Activated CD4-positive, alpha-beta T cell treated with anti-CD3 and anti-CD28 coated beads, Interleukin-2, amount 10 ng/mL, durations not matched to agents 24 days and 14 days (primary cell): ENCODE data around the gene FANCD2OS. TPM values are rescaled to one million over a fixed set of nuclear protein-coding genes. Genes with fewer than 3 reads are reported as not detected.
"Not testable (repeated sequence)": the region's sequence is repeated elsewhere in the genome, so short reads cannot be mapped to it uniquely, and the experiment has no call there.

Experiments
- DNase-seq: peaks from one replicate; pipeline ENCODE4 v3.0.0; 2022
- H3K27ac Mint-ChIP-seq: one replicate; pipeline ENCODE4 v1.8.0; 2022; ENCODE audit warnings: mild to moderate bottlenecking, mixed read lengths
- H3K27me3 Mint-ChIP-seq: one replicate; pipeline ENCODE4 v1.8.0; 2022; ENCODE audit warnings: mixed read lengths
- H3K36me3 Mint-ChIP-seq: one replicate; pipeline ENCODE4 v1.8.0; 2022; ENCODE audit warnings: low read depth, mild to moderate bottlenecking, mixed read lengths
- H3K4me1 Mint-ChIP-seq: one replicate; pipeline ENCODE4 v1.8.0; 2021; ENCODE audit warnings: mixed read lengths
- H3K4me3 Mint-ChIP-seq: one replicate; pipeline ENCODE4 v1.8.0; 2022; ENCODE audit warnings: mild to moderate bottlenecking, moderate library complexity, mixed read lengths
- H3K9me3 Mint-ChIP-seq: one replicate; pipeline ENCODE4 v1.8.0; 2021; ENCODE audit warnings: mixed read lengths
- intact Hi-C: fragments of 100-400 bp; cut with micrococcal nuclease; formaldehyde crosslinking; loops from one replicate; pipeline ENCODE4 v1.15.1; 2023
- total RNA-seq: library from RNA; stranded (reverse); gene quantifications from 2 replicates; pipeline ENCODE4 v1.2.3, GENCODE V29; 2022

The FANCD2OS gene
- total RNA-seq, 1 donor from 2014 or later, result not detected

DNA sequence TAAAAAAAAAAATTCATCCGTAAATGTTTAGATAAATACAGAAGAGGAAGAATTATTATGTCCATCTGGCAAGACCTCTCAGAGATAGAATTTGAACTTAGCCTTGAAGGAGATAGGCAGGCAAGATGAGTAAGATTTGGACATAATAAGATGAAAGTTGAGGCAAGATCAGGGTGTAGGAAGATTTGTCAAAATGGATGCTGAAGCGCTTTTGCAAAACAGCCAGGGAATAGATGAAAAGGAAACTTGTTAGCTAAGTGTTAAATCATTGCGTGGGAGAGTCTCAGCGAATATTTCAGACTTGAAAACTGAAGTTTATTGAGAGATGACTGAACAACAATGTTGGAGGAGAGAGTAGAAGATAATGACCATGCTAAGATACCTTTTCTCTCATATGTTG is 14.7 kb upstream of the FANCD2OS start:
- H3K36me3 Mint-ChIP-seq, result peaks cover 63% of the 10 kb centered on the region
- no peaks in the 10 kb centered on the region for H3K9me3 Mint-ChIP-seq
- DNase-seq, result no peak
- H3K27ac Mint-ChIP-seq, result peak overlapping the region; percentile 84
- peaks cover 37% of the 10 kb centered on the region for H3K4me1 Mint-ChIP-seq
- intact Hi-C loops, result no loop called here
- peak overlapping the region; percentile 24 for H3K4me3 Mint-ChIP-seq
- no peaks in the 10 kb centered on the region for H3K27me3 Mint-ChIP-seq

DNA sequence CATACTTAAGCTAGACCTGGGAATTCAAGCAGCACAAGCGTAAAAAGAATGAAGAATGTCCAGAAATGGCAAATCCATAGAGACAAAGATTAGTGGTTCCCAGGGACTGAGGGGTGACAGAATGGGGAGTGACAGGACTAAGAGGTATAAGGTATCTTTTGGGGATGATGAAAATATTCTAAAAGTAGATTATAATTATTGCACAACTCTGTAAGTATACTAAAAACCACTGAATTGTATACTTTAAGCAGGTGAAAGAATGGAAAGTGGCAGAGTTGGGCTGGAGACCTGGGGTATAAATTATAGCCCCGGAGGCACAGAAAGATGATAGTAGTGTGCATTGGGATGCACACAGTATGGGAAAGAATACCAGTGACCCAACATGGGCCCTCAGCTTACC is 13.0 kb upstream of the FANCD2OS start:
- no peak for DNase-seq
- Mint-ChIP-seq H3K27me3 (no peaks in the 10 kb centered on the region), H3K4me1 (peaks cover 45% of the 10 kb centered on the region), H3K4me3 (no peak overlapping the region), H3K27ac (no peak overlapping the region), H3K36me3 (peaks cover 54% of the 10 kb centered on the region), H3K9me3 (no peaks in the 10 kb centered on the region)
- intact Hi-C loops, result no loop called here

DNA sequence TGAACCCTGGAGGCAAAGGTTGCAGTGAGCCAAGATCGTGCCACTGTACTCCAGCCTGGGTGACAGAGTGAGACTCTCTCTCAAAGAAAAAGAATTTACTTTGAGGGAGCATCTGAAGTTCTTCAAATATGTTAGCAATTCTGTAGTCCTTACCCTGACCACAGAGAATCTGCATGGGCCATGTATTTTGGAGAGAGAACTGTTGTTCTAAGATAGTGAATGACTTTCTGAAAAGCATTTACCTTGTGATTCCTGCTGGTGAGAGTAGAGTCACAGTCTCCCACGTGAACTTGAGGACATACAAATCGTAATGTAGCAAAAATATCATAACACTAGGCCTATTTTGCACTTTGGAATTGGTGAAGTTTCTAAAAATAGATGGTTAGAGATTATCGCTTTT is 11.3 kb upstream of the FANCD2OS start:
- H3K4me1 Mint-ChIP-seq, result peaks cover 44% of the 10 kb centered on the region
- intact Hi-C loops, result loop anchor here (5.0 kb wide), 1 partner anchor 187 kb away; the partner anchor contains the start of gene CRELD1
- H3K36me3 Mint-ChIP-seq, result peaks cover 46% of the 10 kb centered on the region
- peaks cover 2% of the 10 kb centered on the region for H3K27me3 Mint-ChIP-seq
- H3K27ac Mint-ChIP-seq, result no peak overlapping the region
- no peak overlapping the region for H3K4me3 Mint-ChIP-seq
- DNase-seq, result no peak
- no peaks in the 10 kb centered on the region for H3K9me3 Mint-ChIP-seq

DNA sequence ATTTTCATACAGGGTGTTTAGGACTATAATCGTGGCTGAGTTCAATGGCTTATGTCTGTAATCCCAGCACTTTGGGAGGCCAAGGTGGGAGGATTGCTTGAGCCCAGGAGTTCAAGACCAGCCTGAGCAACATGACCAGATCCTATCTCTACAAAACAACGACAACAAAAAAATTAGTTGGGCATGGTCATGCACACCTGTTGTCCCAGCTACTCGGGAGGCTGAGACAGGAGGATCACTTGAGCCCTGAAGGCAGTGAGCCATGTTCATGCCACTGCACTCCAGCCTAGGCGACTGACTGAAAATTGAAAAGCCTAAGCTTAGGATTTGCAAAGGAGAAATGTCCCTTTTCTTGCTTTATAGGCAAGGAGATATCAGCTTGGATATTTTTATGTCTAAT is 8.9 kb upstream of the FANCD2OS start:
- peak overlapping the region; percentile 93 for H3K27ac Mint-ChIP-seq
- H3K27me3 Mint-ChIP-seq, result peaks cover 2% of the 10 kb centered on the region
- peaks cover 32% of the 10 kb centered on the region for H3K36me3 Mint-ChIP-seq
- H3K4me3 Mint-ChIP-seq, result peak overlapping the region; percentile 98
- intact Hi-C loops, result loop anchor here (5.0 kb wide), 1 partner anchor 185 kb away; the partner anchor contains the start of gene CRELD1
- H3K4me1 Mint-ChIP-seq, result peaks cover 32% of the 10 kb centered on the region
- H3K9me3 Mint-ChIP-seq, result no peaks in the 10 kb centered on the region
- no peak for DNase-seq

DNA sequence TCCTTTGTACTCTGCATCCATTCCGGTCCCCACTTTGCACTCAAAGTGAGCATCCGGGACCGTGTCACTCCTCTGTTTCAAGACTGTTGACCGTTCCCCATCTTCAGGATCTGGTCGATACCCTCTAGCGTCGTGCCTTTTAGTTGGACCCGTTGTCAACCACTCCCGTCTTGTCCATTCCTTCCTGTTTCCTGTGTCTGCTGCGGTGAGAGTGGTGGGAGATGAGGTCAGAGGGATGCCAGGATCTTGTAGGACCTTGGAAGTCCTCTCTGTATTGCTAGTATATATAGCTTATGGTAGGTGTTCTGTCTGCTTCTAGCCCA is 8.0 kb upstream of the FANCD2OS start:
- H3K36me3 Mint-ChIP-seq, result peaks cover 29% of the 10 kb centered on the region
- H3K4me3 Mint-ChIP-seq, result peak overlapping the region; percentile 98
- peak overlapping the region; percentile 93 for H3K27ac Mint-ChIP-seq
- peaks cover 2% of the 10 kb centered on the region for H3K27me3 Mint-ChIP-seq
- peaks cover 30% of the 10 kb centered on the region for H3K4me1 Mint-ChIP-seq
- no peak for DNase-seq
- H3K9me3 Mint-ChIP-seq, result no peaks in the 10 kb centered on the region
- intact Hi-C loops, result loop anchor here (5.0 kb wide), 1 partner anchor 184 kb away; the partner anchor contains the start of gene CRELD1

DNA sequence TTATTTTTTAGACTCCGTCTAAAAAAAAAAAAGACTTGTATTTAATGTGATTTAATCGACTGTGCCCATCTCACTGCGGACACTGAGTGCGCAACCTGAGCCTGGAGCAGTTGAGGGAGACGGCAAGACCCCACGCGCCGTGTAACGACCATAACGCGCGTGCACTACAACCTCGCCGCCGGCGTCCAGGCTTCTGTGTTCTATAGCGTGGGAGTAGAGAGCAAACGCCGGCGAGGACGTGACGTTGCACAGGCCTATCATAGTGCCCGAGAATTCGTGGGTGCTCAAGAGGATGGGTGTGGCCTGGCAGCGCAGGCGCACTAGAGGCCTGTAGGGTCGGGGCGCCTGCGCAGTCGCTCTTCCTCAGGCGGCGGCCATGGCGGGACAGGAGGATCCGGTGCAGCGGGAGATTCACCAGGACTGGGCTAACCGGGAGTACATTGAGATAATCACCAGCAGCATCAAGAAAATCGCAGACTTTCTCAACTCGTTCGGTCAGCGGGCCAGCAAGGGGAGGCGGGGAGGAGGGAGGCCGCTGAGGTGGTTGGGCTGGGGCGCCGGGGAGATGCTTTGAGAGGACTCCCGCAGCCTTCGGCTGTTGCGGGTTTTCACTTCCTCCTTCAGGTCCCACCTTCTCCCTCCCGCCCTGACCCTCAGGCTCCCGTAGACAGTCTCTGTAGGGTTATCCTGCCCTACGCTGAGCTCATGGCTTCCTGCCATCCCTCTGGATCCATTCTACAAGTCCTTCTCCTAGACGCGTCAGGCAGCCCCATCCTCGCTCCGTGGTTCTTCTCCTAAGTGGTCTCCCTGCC is 7.5 kb upstream of the FANCD2OS start, which contains the start of gene BRK1:
BRK1 (plus strand) TSS at position 350 of the 812 bp plus-strand sequence; CDS start at position 377, 27 bp downstream.
- intact Hi-C loops, result loop anchor here (1.0 to 5.0 kb wide), 6 partner anchors 26 to 323 kb away; partner anchors contain the start of genes ARPC4, CRELD1, SEC13 and TADA3
- Mint-ChIP-seq H3K4me1 (peaks cover 25% of the 10 kb centered on the region), H3K27me3 (peaks cover 2% of the 10 kb centered on the region), H3K9me3 (no peaks in the 10 kb centered on the region), H3K36me3 (peaks cover 23% of the 10 kb centered on the region), H3K4me3 (peak within 1 kb of the TSS; percentile 98), H3K27ac (peak within 1 kb of the TSS; percentile 93)
- DNase-seq, result peak; percentile 97

DNA sequence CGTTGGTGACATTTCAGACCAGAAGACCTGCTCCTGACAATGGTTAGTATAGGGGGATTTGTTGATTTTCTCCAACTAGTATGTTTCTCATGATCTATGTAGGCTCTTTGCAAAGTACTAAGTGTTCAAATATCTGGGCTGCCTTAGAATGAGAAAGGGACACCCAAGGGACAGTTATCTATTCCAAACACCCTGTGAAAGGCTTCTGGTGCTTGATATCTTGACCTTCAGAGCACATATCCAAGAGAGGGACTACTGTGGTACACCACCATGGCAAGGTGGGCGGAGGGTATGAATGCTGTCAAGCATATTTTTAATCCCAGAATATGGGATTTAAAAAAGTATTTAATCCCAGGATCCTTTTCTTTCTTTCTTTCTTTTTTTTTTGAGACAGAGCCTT is 1.1 kb downstream of the FANCD2OS start:
- no peak overlapping the region for H3K4me3 Mint-ChIP-seq
- peaks cover 2% of the 10 kb centered on the region for H3K36me3 Mint-ChIP-seq
- no peaks in the 10 kb centered on the region for H3K27me3 Mint-ChIP-seq
- intact Hi-C loops, result no loop called here
- H3K27ac Mint-ChIP-seq, result no peak overlapping the region
- no peak for DNase-seq
- no peaks in the 10 kb centered on the region for H3K4me1 Mint-ChIP-seq
- H3K9me3 Mint-ChIP-seq, result no peaks in the 10 kb centered on the region

DNA sequence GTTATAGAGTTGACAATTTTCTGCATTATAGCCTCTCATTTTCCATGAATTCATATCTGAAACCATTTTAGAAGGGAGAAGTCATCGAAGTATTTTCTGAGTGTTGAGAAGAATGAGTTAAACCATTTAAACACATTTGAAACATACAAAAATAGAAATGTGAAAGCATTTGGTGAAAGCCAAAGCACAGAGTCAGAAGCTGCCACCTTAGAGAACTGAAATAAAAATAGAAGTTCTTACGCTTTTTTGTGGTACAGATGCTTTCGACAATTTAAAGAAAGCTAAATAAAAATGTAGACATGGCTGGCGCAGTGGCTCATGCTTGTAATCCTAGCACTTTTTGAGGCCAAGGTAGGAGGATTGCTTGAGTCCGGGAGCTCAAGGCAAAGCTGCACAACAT is 9.0 kb downstream of the FANCD2OS start:
- intact Hi-C loops, result no loop called here
- DNase-seq, result no peak
- Mint-ChIP-seq H3K4me1 (no peaks in the 10 kb centered on the region), H3K27ac (no peak overlapping the region), H3K4me3 (no peak overlapping the region), H3K36me3 (peaks cover 33% of the 10 kb centered on the region), H3K27me3 (no peaks in the 10 kb centered on the region), H3K9me3 (no peaks in the 10 kb centered on the region)

DNA sequence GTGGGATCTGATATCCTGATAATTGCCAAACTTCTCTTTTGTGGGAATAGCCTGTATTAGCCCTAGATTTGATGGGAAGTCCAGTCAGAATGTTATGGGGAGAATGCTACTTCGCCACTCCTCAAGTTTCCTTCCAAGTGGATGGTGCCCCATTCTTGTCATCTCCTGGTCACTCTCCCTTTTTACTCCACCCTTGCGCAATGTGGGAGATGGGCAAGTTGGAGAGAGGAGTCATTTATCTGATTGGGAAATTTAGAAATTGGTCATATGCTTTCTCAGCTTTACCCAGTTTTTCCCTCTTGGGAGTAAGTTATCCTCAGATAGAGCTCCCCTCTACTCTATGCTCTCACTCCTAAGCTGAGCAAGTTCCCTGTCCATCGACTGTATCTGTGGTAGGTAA is 14.4 kb downstream of the FANCD2OS start:
- no peak overlapping the region for H3K27ac Mint-ChIP-seq
- intact Hi-C loops, result no loop called here
- DNase-seq, result no peak
- H3K27me3 Mint-ChIP-seq, result no peaks in the 10 kb centered on the region
- H3K4me3 Mint-ChIP-seq, result no peak overlapping the region
- no peaks in the 10 kb centered on the region for H3K9me3 Mint-ChIP-seq
- H3K4me1 Mint-ChIP-seq, result no peaks in the 10 kb centered on the region
- peaks cover 46% of the 10 kb centered on the region for H3K36me3 Mint-ChIP-seq

DNA sequence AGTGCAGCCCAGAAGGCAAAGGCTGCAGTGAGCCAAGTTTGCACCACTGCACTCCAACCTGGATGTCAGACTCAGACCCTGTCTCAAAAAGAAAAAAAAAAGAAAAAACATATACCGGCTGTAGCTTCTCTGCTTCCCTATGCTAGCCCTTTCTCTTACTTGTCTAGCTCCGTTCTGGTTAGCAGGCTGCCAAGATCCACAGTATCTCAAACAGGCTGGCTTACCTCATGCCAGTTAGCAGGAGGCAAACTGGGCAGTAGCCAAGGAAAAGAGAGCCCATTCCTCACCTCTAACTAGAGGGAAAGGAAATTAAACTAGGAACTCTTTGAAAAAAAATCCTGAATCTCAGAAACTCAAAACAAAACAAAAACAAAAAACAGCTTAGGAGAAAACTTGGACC is 16.7 kb downstream of the FANCD2OS start:
- H3K36me3 Mint-ChIP-seq, result peaks cover 43% of the 10 kb centered on the region
- H3K27ac Mint-ChIP-seq, H3K9me3 Mint-ChIP-seq, H3K27me3 Mint-ChIP-seq, DNase-seq, H3K4me1 Mint-ChIP-seq, intact Hi-C loops, H3K4me3 Mint-ChIP-seq: not testable (repeated sequence)

DNA sequence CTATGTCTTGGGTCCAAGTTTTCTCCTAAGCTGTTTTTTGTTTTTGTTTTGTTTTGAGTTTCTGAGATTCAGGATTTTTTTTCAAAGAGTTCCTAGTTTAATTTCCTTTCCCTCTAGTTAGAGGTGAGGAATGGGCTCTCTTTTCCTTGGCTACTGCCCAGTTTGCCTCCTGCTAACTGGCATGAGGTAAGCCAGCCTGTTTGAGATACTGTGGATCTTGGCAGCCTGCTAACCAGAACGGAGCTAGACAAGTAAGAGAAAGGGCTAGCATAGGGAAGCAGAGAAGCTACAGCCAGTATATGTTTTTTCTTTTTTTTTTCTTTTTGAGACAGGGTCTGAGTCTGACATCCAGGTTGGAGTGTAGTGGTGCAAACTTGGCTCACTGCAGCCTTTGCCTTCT is 17.3 kb downstream of the FANCD2OS start:
- H3K36me3 Mint-ChIP-seq, result peaks cover 42% of the 10 kb centered on the region
- DNase-seq, result not testable (repeated sequence)

DNA sequence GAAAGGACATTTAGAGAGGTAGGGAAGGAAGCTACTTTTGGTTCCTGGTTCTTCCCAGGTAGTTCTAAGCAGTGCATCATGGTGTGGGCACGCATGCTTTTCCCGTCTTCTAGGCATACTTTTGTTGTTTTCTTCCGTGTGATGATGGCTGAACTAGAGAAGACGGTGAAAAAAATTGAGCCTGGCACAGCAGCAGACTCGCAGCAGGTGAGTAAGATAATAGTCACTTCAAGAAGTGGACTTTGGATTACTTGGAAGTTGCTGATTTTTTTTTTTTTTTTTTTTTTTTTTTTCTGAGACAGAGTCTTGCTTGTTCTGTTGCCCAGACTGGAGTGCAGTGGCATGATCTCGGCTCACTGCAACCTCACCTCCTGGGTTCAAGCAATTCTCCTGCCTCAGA is 17.9 kb downstream of the FANCD2OS start:
- no peak for DNase-seq
- no peaks in the 10 kb centered on the region for H3K27me3 Mint-ChIP-seq
- intact Hi-C loops, result no loop called here
- peaks cover 44% of the 10 kb centered on the region for H3K36me3 Mint-ChIP-seq
- H3K4me1 Mint-ChIP-seq, result no peaks in the 10 kb centered on the region
- no peak overlapping the region for H3K27ac Mint-ChIP-seq
- no peak overlapping the region for H3K4me3 Mint-ChIP-seq
- no peaks in the 10 kb centered on the region for H3K9me3 Mint-ChIP-seq

More for the DNA sequence above, 17.3 kb downstream of the FANCD2OS start:
- H3K27me3 Mint-ChIP-seq, H3K27ac Mint-ChIP-seq, intact Hi-C loops, H3K4me3 Mint-ChIP-seq, H3K9me3 Mint-ChIP-seq, H3K4me1 Mint-ChIP-seq: not testable (repeated sequence)

DNA sequence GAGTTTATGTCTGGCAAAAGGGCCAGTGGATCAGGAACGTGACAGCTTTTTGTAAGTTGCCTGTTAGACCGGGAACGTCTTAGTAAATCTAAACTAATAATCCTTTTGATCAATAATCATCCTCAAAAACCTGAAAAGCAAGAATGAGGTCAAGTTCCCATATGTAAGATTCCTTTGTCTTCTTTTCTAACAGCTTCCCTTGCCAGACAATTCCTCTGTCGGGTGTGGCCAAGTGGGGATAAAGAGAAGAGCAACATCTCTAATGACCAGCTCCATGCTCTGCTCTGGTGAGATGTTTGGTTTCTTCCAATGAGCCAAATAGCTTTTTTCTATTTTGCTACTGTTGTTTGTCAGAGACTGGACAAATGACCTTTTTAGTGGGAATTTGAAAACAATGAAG is 19.8 kb downstream of the FANCD2OS start:
- Mint-ChIP-seq H3K4me3 (no peak overlapping the region), H3K9me3 (no peaks in the 10 kb centered on the region), H3K27me3 (no peaks in the 10 kb centered on the region), H3K36me3 (peaks cover 43% of the 10 kb centered on the region), H3K4me1 (no peaks in the 10 kb centered on the region), H3K27ac (no peak overlapping the region)
- intact Hi-C loops, result no loop called here
- DNase-seq, result no peak

DNA sequence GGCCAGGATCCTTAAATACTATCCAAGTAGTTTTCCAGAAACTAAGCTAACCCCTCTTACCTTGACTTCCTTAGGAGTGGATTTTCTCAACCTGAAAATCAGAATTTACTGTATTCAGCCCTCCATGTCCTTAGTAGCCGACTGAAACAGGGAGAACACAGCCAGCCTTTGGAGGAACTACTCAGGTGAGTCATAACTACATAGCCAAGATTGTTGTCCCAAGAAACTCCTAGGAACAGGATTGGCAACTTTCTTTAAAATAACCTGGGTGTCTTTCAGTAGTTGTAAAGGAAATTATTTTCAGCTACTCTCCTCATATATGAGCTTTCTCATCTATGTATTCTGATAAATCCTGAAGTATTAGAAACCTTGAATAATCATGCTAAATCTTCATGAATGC is 22.3 kb downstream of the FANCD2OS start:
- Mint-ChIP-seq H3K27ac (no peak overlapping the region), H3K4me3 (no peak overlapping the region), H3K27me3 (no peaks in the 10 kb centered on the region), H3K9me3 (no peaks in the 10 kb centered on the region), H3K36me3 (peaks cover 44% of the 10 kb centered on the region), H3K4me1 (no peaks in the 10 kb centered on the region)
- DNase-seq, result no peak
- intact Hi-C loops, result no loop called here
